Glomerular visceral epithelial cell (primary cell): ENCODE results near the gene KIF26A.

Source experiments
- DNase-seq: peaks from one replicate; pipeline ENCODE4 v3.0.0-alpha.2; 2016; ENCODE audit errors: extremely low spot score

Gene KIF26A

DNA sequence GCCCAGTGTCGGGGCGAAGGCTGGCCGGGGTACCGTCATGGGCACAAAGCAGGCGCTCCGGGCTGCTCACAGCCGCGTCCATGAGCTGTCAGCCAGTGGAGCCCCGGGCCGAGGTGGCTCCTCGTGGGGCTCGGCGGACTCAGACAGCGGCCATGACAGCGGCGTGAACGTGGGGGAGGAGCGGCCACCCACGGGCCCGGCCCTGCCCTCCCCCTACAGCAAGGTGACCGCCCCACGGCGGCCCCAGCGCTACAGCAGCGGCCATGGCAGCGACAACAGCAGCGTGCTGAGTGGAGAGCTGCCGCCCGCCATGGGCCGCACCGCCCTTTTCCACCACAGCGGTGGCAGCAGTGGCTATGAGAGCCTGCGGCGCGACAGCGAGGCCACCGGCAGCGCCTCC is 39.0 kb downstream of the KIF26A start:
- DNase-seq = no peak

DNA sequence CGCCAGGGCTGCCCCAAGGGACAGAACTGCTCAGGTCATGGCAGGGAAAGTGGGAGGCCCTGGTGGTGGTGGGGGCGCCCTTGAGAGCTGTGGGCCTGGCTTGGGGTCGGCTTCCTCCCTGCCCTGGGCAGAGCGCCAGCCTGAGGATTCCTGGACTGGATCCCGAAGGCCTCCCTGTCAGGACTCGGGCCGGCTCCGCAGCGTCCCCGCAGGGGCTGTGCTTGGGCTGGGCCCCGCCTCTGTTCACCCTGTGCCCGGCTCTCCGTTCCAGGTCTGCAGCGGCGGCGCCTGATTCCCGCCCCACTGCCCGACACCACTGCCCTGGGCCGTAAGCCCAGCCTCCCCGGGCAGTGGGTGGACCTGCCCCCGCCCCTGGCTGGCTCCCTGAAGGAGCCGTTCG is 39.9 kb downstream of the KIF26A start:
- DNase-seq = no peak

DNA sequence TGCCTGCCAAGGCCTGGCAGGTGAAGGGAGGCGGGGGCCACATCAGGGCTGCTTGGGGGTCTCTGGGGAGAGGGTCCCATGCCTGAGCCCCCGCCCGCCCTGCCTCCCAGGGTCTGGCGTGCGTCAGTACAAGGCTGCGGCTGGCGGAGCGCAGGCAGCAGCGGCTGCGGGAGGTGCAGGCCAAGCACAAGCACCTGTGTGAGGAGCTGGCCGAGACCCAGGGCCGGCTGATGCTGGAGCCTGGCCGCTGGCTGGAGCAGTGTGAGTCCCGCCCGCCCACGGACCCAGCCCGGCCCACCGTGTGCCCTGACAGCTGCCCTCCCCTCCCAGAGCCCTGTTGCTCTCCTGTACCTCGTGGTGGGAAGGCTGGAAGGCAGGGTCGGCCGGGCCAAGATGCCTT is 40.7 kb downstream of the KIF26A start:
- DNase-seq = no peak

DNA sequence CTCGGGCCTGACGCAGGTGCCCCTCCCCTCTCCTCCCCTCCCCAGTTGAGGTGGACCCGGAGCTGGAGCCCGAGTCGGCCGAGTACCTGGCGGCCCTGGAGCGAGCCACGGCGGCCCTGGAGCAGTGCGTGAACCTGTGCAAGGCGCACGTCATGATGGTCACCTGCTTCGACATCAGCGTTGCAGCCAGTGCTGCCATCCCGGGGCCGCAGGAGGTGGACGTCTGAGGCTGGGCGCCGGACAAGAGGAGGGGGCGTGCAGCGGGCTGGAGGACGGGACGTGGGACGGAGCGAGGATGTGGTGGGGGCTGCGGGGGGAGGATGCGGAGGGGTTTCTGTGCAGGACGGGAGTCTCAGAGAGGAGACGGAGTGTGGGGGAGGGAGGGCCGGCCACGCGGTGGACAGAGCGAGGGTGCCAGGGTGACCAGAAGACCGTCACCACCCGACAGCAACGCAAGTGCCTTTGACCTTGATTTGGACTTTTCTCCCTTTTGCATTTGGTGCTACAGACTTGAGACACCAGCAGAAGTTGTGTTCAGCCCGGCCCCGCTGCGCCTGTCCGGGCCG is 41.3 kb downstream of the KIF26A start:
- DNase-seq = no peak

DNA sequence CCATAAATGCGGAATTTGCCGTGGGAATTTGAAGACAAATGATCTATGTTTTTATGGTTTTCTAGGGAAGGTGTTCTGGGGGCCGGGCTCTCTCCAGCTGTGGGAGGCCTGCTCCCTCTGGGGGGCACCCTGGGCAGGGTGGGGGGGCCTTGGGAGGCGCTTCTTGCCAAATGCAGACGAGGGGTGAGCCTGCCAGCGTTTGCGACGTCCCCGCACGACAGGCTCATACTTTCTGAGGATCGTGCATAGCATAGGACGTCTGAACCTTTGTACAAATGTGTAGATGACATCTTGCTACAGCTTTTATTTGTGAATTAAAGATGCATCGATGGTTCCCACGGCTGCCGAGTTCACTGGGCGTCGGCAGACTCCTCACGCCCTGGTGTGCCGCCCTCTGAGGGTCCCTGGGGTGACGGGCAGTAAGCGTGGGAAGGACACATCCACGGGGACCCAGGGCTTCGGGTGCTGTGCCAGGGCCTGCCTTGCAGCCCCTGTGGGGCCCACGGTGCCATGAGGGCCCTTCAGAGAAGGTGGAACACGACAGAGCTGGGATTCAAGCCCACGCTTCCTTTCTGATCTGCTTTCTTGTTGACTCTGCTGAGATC is 42.3 kb downstream of the KIF26A start:
- no peak for DNase-seq

DNA sequence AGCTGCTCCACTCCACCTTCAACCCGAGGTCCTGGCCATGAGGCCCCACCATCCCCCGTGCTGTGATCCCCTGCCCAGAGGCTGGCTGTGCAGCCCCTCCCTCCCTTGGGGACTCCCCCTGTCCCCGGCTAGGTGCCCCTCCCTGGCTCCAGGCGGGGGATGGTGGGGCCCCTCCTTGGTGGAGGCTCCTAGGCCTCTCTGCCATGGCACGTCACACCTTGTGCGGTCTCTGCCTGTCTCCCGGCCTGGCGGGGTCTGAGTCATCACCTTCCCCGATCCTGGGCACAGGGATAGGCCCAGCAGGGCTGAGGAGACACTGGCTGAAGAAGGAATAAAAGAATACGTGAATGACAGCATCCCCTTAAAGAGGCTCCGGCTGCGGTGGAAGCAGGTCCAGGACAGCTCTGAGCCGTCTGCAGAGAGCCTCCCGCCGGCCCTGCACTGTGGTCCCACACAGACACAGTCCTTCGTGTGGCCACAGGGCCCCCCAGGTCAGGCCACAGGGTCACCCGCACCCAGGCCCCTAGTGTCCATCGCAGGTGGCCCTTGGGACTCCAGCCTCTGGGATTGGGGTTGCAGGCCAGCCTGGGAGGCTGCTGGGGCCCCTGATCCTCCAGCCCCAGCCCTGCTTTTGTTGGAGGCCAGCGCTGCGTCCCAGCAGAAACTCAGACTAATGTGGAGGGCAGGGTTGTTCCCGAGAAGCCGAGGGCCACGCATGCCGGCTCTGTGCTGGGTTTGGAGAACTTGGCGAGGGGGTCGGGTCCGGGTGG is 43.6 kb downstream of the KIF26A start:
- DNase-seq = no peak

DNA sequence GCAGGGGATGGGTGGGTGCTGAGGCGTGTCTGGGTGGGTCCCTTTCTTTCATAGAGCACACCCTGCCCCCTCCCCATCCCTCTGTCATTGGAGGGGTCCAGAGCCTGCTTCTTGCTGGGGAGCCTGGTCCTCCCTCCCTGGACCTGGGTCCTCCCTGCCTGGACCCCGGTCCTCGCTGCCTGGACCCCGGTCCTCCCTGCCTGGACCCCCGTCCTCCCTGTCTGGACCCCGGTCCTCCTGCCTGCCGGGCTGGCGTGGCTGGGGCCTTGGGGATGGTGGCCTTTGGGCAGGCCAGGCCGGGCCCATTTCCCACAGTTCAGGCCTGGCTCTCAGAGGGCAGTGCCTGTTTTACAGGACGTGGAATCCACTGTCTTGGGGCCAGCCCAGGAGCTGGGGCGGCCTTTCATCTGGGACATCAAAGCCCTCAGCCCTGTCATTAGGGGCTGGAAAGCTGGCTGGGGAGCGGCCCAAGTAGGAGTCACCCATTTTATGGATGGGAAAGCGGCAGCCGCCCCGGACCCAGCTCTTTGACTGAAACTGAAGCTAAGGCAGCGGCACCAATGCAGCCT is 44.6 kb downstream of the KIF26A start:
- DNase-seq = no peak

DNA sequence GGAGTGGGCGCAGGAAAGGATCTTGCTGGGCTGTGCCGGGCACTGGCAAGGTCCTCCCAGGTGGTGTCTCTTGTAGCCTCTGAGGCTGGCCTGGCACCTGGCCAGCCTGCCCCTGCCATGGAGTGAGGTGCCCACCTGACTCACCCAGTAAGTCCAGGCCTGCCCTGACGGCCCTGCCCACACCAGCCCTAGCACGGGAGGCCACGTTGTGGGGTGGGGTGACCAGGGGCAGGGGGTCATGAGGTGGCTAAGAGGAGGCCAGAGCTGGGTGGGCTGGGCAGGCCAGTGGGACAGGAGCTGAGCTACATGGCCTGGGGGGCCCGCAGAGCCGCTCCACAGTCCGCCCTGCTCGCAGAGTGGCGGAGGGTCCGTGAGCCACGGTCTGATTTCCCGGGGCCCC is 45.4 kb downstream of the KIF26A start:
- no peak for DNase-seq

DNA sequence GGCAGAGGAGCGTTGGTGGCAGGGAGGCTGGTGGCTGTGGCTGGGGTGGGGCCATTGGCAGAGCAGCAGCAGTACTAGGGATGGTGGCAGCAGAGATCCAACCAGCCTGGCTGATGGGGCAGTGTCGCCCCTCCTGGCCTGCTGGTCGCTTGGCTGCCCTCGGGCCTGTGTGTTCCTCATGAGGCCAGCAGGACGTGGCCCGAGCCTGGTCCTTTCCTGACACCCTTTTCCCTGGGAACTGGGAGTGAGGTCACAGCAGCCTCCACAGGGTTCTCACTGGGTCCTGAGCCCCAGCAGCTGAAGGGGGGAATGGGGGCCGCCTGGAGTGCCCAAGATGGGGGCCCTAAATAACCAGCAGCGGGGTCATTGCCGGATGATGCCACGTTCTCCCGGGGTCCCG is 46.1 kb downstream of the KIF26A start:
- DNase-seq = no peak

DNA sequence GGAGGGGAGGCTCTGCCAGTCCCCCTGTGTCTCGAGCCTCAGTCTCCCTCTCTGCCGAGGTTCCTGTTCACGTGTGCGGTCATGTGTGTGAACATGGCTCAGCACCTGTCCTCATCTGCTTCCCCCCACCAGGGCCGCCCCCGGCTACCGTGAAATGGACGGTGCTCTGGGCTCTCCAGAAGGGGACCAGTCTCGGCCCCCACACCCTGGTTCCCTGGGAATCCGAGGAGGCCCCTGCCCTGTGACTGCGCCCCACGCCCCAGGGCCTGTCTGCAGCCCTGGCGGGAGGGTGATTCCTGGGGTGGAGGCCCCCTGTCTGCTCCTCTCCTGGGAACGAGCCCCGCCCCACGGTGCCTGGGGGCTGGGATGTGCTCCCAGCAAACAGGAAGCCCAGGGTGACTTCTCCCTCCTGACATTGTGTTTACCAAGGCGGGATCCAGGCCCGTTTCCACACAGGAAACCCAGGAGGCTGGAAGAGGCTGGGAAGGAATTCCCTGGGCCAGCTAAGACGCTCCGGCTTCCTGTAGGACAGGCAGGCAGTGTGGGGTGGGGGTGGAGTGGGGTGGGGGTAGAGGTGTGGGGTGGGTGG is 46.6 kb downstream of the KIF26A start:
- DNase-seq = no peak

DNA sequence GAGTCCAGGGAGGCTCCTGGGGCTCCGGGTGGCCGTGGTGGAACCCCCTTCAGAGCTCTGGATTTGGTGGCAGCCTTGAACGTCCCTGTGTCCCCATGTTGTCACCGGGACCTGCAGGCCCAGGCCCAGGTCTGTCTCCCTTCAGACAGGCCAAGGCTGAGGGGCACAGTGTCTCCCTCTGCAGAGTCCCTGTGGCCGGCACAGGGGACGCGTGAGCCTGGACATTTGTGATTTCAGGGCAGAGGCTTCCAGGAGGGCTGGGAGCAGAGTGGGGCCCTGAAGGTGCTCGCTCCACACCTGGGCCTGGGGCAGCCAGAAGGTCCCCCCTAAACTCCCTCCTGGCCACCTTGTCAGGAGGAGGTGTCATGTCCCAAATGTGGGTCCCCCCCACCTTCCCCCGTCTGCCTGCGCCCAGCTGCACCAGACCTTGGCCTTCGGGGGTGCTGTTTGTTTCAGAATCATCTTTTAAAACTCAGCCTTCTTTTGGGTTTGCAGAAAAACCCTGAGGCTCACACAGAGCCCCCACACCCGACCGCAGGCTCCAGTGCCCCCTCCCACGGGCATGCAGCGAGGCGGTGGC is 47.6 kb downstream of the KIF26A start:
- no peak for DNase-seq

DNA sequence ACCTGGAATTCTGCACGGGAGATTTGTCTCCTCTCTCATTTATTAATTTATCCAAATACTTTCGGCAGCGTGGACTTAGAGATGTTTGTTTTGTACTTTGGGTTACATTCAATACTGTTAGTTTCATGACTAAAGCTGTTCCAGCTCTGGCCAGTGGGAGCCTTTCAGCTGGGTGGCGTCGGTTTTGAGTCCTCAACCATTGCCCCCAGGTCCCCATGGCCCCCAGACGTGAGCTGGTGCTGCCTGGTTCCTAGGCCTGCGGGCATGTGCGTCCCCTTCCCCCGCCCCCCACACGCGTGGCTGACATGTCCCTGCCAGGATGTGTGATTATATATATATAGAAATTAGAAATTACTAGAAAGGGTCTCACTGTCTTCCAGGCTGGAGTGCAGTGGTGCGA is 48.2 kb downstream of the KIF26A start:
- DNase-seq = no peak

DNA sequence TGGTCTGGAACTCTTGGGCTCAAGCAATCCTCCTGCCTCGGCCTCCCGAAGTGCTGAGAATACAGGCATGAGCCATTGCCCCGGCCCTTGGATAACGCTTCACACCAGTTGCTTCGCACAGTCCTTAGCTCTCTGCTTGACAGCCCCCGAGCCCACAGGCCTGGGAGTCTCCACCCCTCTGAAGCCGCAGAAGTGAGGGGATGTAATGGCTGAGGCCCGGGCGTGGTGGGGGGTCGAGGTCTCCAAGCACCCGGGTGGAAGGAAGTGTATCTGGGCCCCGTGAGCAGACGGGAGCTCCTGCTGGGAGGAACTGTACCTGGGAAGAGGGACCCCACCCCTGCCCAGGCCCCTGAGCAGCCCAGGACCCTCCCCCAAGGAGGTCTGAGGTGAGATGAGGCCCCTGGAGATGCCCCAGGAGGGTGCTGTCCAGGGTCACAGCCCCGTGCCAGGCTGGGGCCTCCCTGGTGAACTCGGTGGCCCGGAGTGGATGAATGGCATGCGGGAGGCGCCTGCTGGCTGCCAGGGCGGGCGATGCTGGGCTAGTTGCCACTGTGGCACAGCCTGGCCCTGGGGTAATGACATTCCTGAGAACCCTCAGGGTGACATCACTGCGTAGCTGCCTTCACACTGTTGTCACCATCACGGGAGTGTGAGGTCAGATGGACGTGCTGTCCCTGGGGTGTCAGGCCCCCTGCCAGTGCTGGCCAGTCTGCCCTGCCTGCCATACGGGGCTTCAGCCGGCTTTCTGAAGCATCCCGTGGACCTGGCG is 48.9 kb downstream of the KIF26A start:
- DNase-seq = no peak

DNA sequence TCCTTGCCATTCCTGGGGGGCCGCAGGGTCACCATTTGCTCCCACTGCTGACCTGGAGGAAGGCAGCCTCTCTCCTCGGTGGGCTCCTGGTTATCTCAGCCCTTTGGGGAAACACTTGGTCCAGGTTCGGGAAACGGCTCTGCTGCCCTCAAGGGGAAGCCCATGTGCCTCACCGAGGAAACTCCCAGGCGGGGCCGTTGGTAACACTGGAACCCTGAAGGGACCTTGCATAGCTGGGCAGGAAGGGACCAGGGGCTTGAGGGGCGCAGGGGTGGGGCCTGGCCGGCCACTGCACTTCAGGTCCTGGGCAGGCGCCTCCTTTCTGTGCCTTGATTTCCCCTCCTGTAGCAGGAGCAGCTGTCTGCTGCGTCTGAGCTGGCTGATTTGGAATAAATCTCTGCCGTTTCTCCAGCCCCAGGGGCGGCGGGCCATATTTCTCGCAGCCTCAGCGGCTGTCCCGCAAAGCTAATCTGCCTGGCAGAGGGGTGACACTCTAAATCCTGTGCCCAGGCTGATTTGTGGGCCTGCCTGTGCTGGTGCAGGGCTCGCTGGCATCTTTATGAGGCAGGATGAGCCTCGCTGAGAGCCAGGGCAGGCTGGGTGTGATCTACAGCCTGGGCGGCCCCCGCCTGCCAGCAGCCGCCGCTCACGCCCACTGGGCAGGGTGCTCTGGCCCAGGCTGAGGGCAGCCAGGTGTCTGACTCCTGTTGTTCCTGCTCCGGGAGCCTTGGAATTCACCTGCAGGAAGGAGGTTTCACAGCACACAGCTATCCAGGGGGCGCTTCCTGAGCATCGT is 49.7 kb downstream of the KIF26A start:
- DNase-seq = no peak

DNA sequence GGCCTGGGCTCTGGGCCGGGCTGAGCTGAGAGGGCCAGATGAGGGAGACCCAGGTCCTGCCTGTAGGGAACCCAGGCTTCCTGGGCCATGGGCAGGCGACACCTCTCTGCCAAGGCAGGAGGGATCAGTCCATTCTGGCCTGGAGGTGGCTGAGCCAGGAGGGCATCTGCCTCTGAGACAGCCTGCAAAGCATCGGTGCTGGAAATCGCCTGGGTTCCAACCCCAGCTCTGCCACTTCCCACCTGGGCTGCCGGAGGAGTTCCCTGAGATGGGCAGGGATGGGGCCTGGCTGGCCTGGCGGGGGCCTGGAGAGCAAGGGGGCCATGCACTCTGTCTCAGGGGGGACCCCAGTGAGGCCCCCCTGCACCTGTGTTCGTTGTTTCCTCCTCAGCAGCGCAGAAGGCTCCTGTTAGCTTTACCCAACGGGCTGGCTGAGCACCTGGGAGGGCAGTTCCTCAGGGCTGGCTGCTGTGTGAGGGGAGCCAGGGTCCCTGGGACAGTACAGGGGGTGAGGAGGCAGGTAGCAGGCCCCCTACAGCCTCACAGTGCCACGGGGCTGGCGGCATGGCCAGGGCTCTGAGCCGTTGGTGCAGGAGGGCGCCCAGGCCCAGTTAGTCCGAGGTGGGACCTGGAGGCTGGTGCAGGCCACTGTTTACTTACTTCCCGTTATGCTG is 50.5 kb downstream of the KIF26A start:
- no peak for DNase-seq

DNA sequence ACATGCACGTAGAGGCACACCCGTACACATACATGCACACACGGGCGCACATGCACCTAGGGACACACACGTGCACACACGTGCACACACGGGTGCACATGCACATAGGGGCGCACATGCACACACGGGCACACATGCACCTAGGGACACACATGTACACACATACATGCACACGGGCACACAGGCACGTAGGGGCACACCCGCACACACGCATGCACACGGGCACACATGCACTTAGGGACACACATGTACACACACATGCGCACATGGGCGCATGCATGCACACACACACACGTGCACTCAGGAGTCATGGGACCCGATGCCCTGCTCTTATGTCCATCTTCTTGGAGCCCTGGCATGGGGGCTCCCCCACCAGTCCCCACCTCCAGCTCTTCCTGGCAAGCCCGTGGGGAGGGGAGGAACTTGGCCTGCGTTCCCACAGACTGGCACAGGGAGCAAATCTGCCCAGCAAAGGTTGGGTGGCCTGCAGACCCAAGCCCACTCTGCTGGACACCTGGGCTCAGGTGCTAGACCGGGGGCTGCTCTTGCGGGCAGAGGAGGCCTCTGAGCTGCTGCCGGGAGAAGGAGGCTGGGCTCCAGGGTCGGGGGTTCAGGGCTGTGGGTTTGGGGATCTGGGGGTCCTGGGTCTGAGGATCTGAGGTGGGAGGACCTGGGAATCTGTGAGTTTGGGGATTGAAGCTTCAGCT is 51.4 kb downstream of the KIF26A start:
- no peak for DNase-seq

DNA sequence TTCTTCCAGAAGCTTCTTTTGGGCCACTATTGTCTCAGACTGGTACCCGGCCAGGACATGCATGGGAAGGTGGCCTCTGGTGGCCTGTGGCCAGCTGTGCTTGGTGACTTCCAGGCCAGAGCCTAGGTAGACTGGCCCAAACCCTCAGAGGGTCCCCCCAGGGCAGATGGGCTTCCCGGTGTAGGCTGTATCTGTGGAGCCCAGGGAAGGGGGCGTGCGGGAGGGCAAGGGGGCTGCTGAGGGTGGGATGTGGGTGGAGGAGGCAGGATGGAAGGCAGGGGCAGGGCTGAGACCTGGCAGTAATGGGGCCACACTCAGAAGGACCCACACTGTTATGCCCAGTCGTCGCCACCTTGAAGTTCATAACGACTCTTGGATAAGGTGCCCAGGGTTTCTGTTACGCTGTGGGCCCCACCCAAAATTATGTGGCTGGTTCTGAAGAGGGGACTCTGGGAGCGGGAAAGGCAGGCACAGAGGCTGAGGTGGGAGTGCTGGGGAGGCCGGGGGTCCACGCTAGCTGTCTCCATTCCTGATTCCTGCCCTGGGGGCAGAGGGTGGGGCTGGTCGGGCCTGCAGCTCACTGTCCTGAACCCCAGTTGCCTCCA is 52.1 kb downstream of the KIF26A start:
- DNase-seq = no peak

DNA sequence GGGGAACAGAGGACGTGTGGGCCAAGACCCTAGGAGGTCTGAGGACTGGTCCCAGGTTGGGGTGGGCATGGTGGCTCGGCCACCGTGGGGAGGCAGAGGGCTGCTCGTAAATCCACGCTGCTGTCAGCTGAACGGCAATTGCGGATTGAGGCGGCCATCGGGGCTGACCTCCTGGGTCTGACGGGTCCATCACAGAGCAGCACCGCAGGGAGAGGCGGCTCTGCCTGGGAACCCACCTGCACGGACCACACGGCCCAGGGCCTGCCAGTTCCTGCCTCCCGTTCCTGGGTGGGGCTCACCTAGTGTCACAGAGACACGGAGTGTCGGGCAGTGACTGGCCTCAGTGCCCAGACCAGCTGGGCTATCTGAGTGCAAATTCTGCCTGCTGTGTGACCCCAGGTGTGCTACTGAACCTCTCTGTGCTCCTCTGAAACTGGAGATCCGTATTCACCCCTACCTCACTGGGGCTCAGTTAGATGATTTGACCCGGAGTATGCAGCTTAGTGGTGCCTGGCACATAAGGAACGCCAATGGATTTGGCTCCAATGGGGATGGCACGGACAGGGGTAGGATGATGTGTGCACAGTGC is 53.1 kb downstream of the KIF26A start:
- DNase-seq = no peak
